Inflammatory macrophage treated with lipopolysaccharide for 1 hour (primary cell): ENCODE results near the gene RUFY2.
"Not testable (repeated sequence)": the region's sequence is repeated elsewhere in the genome, so short reads cannot be mapped to it uniquely, and the experiment has no call there.

ENCODE experiments used
- DNase-seq, 2 donors: peaks; one replicate each; pipeline ENCODE4 v3.0.0-alpha.2; 2020 to 2022

The RUFY2 gene

DNA sequence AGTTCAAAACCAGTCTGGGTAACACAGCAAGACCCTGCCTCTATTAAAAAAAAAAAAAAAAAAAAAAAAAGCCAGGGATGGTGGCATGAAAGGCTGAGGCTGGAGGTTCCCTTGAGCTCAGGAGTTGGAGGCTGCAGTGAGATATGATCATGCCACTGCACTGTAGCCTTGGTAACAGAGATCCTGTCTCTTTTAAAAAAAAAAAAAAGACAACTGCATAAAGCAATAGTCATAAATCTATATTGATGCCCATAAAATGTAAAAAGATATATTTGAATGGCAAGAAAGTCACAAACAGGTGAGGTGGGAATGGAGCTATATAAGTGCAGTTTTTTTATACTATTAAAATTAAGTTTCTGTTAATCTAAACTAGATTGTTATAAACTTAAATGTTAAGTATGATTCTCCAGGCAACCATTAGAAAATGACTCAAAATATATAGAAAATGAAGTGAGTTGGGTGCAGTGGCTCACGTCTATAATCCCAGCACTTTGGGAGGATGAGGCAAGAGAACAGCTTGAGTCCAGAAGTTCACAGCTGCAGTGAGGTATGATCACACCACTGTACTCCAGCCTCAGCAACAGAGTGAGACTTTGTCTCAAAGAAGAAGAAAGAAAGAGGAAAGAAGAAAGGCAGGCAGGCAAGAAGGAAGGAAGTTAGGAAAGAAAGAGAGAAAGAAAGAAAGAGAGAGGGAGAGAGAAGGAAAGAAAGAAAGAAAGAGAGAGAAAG lies 88.6 kb downstream of the RUFY2 start:
- DNase-seq: no peak

DNA sequence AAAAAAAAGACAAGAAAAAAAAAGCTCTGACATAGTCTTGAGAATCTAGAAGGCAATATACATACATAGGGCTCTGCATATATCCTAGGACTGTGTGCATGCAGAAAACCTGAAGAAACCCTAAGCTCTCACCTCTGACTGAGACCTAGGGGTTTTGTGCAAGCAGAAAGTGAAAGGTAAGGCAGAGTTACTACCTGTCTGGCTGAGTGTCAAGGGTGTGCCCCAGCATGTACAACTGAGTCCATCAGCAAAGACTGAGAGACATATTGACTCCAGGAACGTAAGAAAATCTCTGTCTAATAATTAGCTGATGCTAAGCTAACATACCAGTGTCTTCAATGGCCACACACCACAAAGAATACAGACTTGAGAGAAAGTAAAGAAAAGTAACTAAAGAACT lies 91.5 kb downstream of the RUFY2 start:
- no peak for DNase-seq

DNA sequence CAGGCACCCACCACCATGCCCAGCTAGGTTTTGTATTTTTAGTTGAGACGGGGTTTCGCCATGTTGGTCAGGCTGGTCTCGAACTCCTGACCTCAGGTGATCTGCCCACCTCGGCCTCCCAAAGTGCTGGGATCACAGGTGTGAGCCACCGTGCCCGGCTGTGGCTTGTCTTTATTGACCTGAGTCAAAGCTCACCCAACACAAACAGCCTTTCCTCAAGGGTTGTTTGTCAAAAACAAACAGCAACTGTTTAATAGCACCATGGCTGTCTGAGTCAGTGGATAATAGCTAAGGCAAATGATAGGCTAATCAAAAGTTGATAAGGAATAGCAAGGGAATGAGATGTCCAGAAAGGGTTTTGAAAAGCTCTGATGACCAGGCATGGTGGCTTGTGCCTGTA lies 92.1 kb downstream of the RUFY2 start:
- not testable (repeated sequence) for DNase-seq

DNA sequence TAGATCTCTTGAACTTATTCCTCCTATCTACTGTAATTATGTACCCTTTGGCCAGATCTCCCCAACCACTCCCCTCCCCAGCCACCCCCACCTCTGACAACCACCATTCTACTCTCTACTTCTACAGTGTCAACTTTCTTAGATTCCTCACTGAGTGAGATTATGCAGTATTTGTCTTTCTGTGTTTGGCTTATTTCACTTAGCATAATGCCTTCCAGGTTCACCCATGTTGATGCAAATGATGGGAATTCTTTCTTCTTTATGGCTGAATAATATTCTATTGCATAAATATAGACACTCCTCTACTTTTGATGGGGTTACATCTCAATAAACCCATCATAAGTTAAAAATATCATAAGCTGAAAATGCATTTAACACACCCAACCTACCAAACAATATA lies 96.5 kb downstream of the RUFY2 start:
- DNase-seq: no peak

DNA sequence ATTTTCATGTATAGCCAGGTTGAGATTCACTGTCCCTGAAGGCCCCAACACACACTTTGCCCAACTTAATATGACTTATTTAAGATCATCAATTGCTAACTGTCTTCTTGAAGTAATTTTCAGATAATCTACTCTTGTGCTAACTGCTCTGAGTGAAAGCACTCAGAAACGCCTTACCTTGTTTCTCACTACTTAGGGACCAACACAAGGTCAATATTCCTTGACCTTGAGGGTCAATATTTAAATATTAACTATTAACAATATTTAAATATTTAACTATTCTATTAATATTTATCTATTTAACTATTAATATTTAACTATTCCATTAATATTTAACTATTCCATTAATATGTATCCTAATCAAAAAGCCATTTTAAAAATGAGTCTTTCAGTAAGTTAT lies 101.2 kb downstream of the RUFY2 start:
- DNase-seq: no peak

DNA sequence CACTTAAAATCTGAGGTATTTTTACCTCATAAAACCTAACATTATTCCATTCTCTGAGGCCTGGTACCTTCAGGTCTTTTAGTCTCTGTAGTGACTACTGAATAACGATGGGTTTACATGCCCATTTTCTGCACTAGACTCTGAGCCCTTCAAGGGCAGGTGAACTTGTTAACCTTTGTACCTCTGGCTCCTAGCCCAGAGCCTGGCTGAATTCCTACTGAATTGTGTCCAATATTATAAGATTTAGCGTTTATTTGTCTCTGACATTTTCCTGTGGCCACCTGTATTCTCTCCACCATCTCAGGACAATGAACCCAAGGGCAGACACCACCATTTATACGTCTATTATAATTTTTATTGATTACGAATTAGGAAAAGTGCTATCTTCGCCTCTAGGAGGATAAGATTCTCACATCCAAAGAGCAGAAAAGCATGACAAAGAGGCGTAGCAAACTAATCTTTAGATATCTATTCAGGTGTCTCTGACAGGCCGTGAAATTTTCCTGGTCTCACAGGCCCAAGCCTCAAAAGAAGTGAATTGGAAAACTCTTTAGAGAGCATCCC lies 103.1 kb downstream of the RUFY2 start:
- no peak for DNase-seq

DNA sequence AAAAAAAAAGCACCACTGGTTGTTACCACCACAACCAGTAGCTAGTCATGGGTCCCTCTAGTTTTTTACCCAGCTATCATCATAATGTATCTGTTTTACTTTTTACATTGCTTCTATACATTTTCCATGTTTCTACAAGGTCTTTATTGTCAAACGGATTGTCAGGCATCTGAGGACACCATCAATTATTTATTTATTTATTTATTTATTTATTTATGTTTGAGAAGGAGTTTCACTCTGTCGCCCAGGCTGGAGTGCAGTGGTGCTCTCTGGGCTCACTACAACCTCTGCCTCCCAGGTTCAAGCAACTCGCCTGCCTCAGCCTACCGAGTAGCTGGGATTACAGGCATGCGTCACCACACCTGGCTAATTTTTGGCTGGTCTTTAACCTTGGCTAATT lies 104.2 kb downstream of the RUFY2 start:
- no peak for DNase-seq

DNA sequence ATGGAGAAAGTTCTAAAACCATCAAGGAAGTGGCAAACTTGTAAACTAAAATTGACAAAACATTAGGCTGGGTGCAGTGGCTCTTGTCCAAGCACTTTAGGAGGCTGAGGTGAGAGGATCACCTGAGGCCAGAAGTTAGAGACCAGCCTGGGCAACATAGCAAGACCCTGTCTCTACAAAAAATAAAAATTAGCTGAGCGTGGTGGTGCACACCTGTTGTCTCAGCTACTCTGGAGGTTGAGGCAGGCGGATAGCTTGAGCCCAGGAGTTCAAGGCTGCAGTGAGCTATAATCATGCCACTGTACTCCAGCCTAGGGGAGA lies 104.6 kb downstream of the RUFY2 start:
- DNase-seq: no peak

DNA sequence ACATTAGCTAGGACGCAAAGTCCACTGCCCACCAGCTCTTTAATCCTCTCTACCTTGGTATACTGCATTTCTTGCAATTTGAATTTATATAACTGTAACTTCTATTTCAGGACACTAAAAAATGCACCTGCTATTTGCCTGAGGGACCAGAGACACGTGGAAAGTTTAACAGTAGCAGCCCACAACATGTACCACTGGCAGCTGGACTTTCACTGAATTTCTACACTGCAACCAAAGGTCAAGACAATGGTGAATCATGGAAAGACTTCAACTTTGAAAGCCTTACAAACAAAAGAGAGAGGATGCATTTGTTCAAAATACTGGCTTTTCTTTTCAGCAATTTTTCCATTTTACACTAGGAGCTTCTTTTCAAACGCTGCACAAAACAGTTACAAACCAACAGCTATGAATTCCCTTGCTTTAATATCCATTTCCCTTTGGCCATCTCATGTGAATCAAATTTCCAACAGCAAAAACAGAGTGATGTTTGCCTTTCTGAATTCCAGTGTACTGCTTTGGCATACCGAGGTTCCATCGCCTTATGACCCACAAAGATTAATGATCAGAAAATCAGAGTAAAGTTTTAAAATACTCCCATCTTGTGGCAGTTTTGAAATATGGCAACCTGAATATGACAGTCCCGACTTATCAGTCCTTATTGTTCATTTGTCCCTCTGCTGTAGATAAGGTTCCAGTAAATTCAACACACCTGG lies 105.1 kb downstream of the RUFY2 start:
- DNase-seq: peak; percentile 43 to 68

DNA sequence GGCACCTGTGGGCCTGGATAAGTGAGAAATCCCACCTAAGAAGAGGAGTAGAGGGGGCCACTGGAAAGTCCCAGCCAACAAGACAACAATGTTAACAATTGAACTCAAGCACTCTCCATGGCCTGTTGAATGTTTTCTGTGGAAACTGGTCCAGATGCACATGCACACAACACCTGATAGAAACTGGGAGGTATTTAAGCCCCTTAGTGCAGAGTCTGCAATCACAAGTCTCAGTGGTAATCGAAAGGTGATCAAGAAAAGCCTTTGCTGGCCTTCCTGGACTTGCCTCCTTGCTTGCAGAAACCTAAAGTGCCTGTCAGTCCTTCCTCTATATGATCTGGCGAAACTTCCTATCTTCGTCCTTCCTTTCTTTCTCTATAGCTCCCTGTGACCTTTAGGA lies 105.8 kb downstream of the RUFY2 start:
- peak in 1 of 2 donors; percentile 10 for DNase-seq

DNA sequence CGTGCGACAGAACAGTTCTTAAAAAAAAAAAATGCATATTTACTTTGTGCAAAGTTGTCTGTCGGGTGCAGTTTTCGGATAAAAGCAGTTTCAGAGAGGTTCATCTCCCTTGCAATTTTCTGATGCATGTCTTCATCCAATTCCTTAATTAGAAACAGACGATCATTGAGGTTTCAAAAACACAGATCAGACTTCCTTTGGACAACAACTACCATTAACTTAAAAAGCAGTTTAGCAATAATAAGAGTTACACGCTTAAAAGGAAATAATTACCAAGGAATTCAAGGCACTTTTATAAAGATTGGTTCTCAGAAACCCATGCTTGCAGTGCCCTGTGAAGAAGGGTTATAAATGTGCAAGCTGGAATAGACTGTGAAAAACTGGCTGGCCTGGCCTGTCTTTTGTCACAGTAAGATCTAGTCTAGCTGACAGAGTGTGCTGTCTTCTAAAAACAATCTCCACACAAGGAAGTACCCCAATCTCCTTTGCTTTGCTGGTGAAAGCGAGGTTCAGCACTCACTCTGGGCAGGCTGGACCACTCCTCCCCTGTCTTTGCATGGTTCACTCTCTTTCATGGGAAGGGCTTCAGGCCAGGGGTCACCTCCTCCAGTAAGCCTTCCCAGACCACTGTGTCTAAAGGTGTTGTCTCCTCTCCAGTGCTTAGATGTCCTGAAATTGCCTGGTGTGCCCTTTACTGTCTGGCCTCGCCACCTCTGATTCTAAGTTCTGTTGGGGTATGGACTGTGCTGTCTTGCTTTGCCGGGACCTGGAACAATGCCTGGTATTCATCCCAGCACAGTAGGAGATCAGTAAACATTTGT lies 110.0 kb downstream of the RUFY2 start:
- DNase-seq: no peak
